GM19025 (cell line): ENCODE measurements around the gene LDLRAD3.
"Not testable (repeated sequence)": the region's sequence is repeated elsewhere in the genome, so short reads cannot be mapped to it uniquely, and the experiment has no call there.

Source experiments
- ATAC-seq: cut with Tn5 transposase; IDR thresholded peaks from one replicate; pipeline ENCODE4 v1.9.1; 2021; ENCODE audit warnings: mild to moderate bottlenecking, low read depth, moderate library complexity; ENCODE audit not compliant: unreplicated experiment

The LDLRAD3 gene

GRCh38 chr11:35986947-35987346, 43.1 kb downstream of the LDLRAD3 start:
- ATAC-seq = no peak

GRCh38 chr11:35990170-35990569, 46.3 kb downstream of the LDLRAD3 start:
- ATAC-seq = no peak

- ATAC-seq = no peak
Observed at GRCh38 chr11:35990816-35991215, 47.0 kb downstream of the LDLRAD3 start.

- ATAC-seq = no peak
Observed at GRCh38 chr11:35992548-35992947, 48.7 kb downstream of the LDLRAD3 start.

GRCh38 chr11:35994421-35994820, 50.6 kb downstream of the LDLRAD3 start:
- no peak for ATAC-seq

- no peak for ATAC-seq
Observed at GRCh38 chr11:35995681-35996271, 51.9 kb downstream of the LDLRAD3 start.

- no peak for ATAC-seq
Observed at GRCh38 chr11:35997902-35998520, 54.1 kb downstream of the LDLRAD3 start.

GRCh38 chr11:35998634-35999033, 54.8 kb downstream of the LDLRAD3 start:
- ATAC-seq = no peak

- no peak for ATAC-seq
Observed at GRCh38 chr11:36000616-36001190, 56.8 kb downstream of the LDLRAD3 start.

GRCh38 chr11:36002196-36002595, 58.3 kb downstream of the LDLRAD3 start:
- no peak for ATAC-seq

- ATAC-seq = no peak
Observed at GRCh38 chr11:36002796-36003195, 58.9 kb downstream of the LDLRAD3 start.

GRCh38 chr11:36006556-36006955, 62.7 kb downstream of the LDLRAD3 start:
- ATAC-seq = no peak

- ATAC-seq = no peak
Observed at GRCh38 chr11:36007127-36007655, 63.3 kb downstream of the LDLRAD3 start.

GRCh38 chr11:36008584-36008983, 64.7 kb downstream of the LDLRAD3 start:
- no peak for ATAC-seq

- ATAC-seq = no peak
Observed at GRCh38 chr11:36009473-36009872, 65.6 kb downstream of the LDLRAD3 start.

- ATAC-seq = no peak
Observed at GRCh38 chr11:36010010-36010740, 66.3 kb downstream of the LDLRAD3 start.

GRCh38 chr11:36011574-36011973, 67.7 kb downstream of the LDLRAD3 start:
- no peak for ATAC-seq

- ATAC-seq = no peak
Observed at GRCh38 chr11:36012455-36012854, 68.6 kb downstream of the LDLRAD3 start.

- no peak for ATAC-seq
Observed at GRCh38 chr11:36012979-36013378, 69.1 kb downstream of the LDLRAD3 start.

- not testable (repeated sequence) for ATAC-seq
Observed at GRCh38 chr11:36013446-36013845, 69.6 kb downstream of the LDLRAD3 start.
